ENCODE data around the gene HORMAD1.
"Not testable (repeated sequence)": the region's sequence is repeated elsewhere in the genome, so short reads cannot be mapped to it uniquely, and the experiment has no call there.

HORMAD1 gene

GRCh38 chr1:150703427-150703826 is 17.3 kb downstream of the HORMAD1 start:
- peak; percentile 26 for FAIRE-seq
- no peak for DNase-seq (ENCODE audit: insufficient read length, low spot score)

- FAIRE-seq (peak; percentile 99), DNase-seq (ENCODE audit: insufficient read length, low spot score) (peak; percentile 53)
Measured at GRCh38 chr1:150696995-150697927, 23.4 kb downstream of the HORMAD1 start, which contains the start of gene GOLPH3L. Gene GOLPH3L, minus strand, starts transcription at chr1:150697154. Its CDS starts 2,316 bp downstream, at chr1:150694838.

- no peak for FAIRE-seq
Measured at GRCh38 chr1:150696590-150696989, 24.1 kb downstream of the HORMAD1 start.

DNA sequence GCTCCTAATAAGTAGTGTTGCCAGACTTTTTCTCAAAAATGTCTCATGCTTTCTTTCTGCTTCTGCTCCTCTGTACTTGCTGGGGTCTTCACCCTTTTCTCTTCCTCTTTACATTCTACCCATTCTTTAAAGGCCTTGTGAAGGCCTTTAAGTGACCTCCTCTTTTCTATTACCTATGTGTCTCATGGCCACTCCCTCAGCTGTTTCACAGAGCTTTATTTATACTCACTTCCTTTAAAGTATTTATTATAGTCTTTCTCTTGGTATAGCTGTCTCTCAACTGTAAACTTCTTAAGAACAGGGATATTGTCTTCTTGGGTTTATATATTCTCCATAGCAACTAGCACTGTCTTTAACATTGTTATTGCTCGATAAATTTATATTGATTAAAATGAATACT is 24.5 kb downstream of the HORMAD1 start:
- FAIRE-seq, result no peak
- DNase-seq (ENCODE audit: insufficient read length, low spot score), result no peak

More at GRCh38 chr1:150696590-150696989, 24.1 kb downstream of the HORMAD1 start:
- DNase-seq (ENCODE audit: insufficient read length, low spot score), result no peak

GRCh38 chr1:150695561-150695960 is 25.1 kb downstream of the HORMAD1 start:
- no peak for FAIRE-seq

DNA sequence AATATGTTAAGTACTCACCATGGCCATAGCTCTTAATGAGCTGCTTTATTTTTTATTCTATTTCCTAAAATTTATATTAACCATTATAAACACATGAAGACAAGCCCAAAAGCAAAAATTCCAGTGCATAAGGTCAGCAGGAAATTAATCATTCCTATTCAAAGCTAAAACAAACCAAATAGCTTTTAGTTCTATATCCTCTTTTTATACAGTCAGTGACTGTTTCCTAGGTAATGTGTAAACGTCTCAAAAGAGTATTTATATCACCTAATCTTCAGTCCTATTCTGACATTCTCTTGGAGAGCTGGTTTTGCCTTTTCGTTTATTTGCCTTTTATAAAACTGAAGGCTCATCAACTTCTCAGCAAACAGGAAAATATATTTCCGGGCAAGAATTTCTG is 28.0 kb downstream of the HORMAD1 start:
- DNase-seq (ENCODE audit: insufficient read length, low spot score) (no peak), FAIRE-seq (no peak)

More at GRCh38 chr1:150695561-150695960, 25.1 kb downstream of the HORMAD1 start:
- no peak for DNase-seq (ENCODE audit: insufficient read length, low spot score)

DNA sequence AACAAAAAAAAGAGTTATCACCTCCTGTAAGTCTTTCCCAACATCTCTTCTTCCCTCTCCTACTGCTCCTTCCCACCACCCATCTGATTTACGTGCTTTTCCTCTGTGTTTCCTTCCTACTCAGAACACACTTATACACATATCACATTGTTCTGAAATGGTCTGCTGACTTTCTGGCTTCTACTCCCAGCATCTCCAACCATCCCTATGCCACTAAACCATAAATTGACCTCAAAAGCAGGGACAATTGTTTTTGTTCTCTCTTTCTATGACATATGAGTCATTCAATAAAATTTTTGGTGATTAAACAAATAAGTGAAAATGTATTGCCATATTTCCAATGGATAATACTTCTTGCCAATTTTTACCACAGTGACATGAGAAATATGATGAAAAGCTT is 31.9 kb downstream of the HORMAD1 start:
- no peak for FAIRE-seq
- DNase-seq (ENCODE audit: insufficient read length, low spot score), result no peak

DNA sequence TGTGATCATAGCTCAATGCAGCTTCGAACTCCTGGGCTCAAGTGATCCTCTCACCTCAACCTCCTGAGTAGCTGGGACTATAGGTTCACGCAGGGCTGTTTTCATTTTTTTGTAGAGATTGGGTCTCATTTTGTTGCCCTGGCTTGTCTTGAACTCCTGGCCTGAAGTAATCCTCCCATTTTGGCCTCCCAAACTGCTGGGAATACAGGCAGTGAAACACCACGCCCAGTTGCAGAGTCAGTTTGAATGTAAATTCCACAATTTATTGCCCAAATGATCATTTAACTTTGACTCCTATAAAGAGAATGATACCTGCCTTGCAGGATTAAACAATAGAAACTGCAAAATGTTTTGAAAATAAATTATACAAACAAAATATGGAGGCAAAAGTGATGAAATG is 34.4 kb downstream of the HORMAD1 start:
- FAIRE-seq, result no peak
- DNase-seq (ENCODE audit: insufficient read length, low spot score), result no peak

DNA sequence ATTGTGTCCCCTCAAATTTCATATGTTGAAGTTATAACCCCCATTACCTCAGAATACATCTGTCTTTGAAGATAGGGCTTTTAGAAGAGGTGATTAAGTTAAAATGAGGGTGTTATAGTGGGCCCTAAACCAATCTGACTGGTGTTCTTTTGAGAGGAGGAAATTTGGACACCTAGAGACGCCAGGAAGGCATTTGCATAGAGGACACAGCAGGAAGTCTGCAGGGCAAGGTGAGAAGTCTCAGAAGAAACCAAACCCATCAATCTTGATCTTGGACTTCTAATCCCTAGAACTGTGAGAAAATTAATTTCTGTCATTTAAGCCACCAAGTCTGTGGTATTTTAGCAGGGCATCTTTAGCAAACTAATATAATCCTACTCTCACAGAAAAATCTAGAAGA is 36.8 kb downstream of the HORMAD1 start:
- no peak for DNase-seq (ENCODE audit: insufficient read length, low spot score)
- FAIRE-seq, result peak; percentile 92

DNA sequence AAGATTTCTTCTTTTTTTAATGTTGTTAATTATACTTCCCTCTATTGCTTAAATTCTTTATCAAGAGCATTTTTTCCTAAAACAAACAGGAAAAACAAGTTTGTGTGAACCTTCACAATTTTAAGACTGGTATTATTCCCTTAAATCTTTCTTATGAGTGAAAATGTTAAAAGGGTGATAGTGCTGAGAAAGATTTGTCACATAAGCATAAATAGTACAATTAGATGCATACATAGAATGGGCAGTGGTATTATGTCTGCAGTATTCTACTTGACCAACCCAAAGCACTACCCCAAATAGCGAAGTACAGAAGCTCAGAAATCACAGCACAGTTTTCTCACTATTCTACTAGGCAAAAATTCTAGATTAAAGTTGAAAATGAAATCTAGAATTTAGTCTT is 41.7 kb downstream of the HORMAD1 start:
- no peak for DNase-seq (ENCODE audit: insufficient read length, low spot score)
- FAIRE-seq, result no peak

- DNase-seq (ENCODE audit: insufficient read length, low spot score) (no peak), FAIRE-seq (no peak)
Measured at GRCh38 chr1:150674881-150675280, 45.8 kb downstream of the HORMAD1 start.

GRCh38 chr1:150663321-150663720 is 57.4 kb downstream of the HORMAD1 start:
- FAIRE-seq (no peak), DNase-seq (ENCODE audit: insufficient read length, low spot score) (no peak)

DNA sequence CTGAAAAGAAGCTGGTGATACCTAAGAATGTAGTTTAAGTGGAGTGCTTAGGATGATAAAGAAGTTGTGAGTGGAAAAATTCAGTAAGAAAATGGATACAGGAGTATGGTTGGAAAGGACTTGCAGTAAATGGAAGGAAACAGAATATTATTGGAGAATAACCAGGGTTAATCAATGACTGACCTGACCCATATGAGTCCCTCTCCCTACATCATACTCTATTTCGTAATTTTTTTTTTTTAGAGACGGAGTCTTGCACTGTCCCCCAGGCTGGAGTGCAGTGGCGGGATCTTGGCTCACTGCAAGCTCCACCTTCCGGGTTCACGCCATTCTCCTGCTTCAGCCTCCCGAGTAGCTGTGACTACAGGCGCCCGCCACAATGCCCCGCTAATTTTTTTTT is 57.9 kb downstream of the HORMAD1 start:
- no peak for DNase-seq (ENCODE audit: insufficient read length, low spot score)
- no peak for FAIRE-seq

- DNase-seq (ENCODE audit: insufficient read length, low spot score), result no peak
- no peak for FAIRE-seq
Measured at GRCh38 chr1:150661156-150661555, 59.5 kb downstream of the HORMAD1 start.

- no peak for FAIRE-seq
Measured at GRCh38 chr1:150660584-150660983, 60.1 kb downstream of the HORMAD1 start.

DNA sequence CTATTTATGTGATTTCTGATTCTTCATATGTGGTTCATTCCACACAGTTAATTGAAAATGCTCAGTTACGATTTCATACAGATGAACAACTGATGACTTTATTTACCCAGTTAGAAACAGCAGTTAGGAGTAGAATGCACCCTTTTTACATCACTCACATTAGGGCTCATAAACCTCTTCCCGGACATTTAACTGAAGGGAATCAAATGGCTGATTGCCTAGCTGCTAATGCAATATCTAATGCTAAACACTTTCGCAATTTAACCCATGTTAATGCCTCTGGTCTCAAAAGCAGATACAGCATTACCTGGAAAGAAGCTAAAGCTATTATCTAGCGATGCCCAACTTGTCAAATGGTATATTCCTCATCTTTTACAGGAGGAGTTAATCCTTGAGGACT is 63.6 kb downstream of the HORMAD1 start:
- not testable (repeated sequence) for FAIRE-seq; DNase-seq (ENCODE audit: insufficient read length, low spot score)

More at GRCh38 chr1:150660584-150660983, 60.1 kb downstream of the HORMAD1 start:
- DNase-seq (ENCODE audit: insufficient read length, low spot score), result no peak

DNA sequence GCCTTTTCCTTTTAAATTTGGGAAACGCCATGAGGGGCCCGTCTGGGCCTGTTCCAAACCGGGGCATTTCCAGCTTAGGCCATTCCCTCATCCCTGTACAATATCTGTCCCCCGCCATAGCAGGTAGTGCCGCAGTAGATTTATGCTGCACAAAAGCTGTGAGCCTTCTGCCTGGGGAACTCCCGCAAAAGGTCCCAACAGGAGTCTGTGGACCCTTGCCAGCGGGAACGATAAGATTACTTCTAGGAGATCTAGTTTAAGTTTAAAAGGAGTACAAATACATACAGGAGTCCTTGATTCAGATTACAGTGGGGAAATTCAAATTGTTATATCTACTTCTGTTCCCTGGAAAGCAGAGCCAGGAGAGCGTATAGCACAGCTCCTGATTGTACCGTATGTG is 66.1 kb downstream of the HORMAD1 start:
- not testable (repeated sequence) for FAIRE-seq

DNA sequence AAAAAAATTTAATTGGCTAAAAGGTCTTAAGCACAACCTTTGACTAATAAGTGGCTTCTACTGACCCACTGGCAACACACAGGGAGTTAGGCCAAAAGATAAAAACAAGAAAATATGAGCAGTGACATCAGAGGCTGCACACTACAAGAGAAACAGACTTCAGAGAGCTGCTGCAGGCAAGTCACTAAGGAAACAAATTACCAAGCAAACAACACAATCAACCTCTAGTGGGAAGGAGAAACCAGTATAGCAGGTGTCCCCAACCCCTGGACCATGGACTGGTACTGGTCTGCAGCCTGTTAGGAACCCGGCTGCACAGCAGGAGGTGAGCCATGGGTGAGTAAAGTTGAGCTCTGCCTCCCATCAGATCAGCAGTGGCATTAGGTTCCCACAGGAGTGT is 70.5 kb downstream of the HORMAD1 start:
- FAIRE-seq (no peak), DNase-seq (ENCODE audit: insufficient read length, low spot score) (no peak)

More for the DNA sequence above, 66.1 kb downstream of the HORMAD1 start:
- not testable (repeated sequence) for DNase-seq (ENCODE audit: insufficient read length, low spot score)

- FAIRE-seq (no peak), DNase-seq (ENCODE audit: insufficient read length, low spot score) (no peak)
Measured at GRCh38 chr1:150649441-150650075, 71.1 kb downstream of the HORMAD1 start.

Data from GM19239 (cell line).